ENCODE results near the gene C16orf74.

DNA sequence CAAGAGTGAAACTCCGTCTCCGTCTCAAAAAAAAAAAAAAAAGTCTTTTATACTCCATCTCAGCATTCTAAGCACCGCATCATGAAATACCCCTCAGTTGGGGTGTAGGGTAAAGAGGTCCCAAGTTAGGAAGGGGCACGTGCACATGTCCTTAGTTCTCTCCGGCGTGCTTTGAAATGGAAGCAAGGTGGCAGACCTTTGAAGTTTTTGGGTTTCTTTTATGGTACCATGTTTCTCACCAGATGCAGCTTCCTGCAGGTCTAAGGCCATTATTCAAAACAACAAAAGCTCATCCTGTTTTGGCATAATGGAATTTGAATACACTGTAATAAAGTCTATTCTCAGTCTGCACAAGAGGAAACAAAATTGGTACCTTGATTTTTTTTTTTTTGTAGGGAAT lies 38.9 kb upstream of the C16orf74 start:
- TF ChIP-seq EZH2 (IDR thresholded peaks at IDR 0.05; ENCODE audit: insufficient read depth, poor library complexity, severe bottlenecking) (no peak), EZH2phosphoT487 (IDR thresholded peaks at IDR 0.05; ENCODE audit: insufficient read depth, low read depth) (no peak)

Measured in GM23248 (cell line).